SK-N-MC (cell line): ENCODE measurements around the gene TIGD2.

Source experiments
- DNase-seq: peaks from one replicate; pipeline ENCODE4 v3.0.0-alpha.2; 2011; ENCODE audit warnings: low read depth, low spot score
- H3K27ac ChIP-seq: fragments of 200-600 bp; sonication (generic); 2 replicates; pipeline ENCODE4 v1.5.1; 2016; ENCODE audit warnings: mixed run types
- H3K36me3 ChIP-seq: fragments of 200-600 bp; sonication (generic); 2 replicates; pipeline ENCODE4 v1.6.1; 2017; ENCODE audit warnings: antibody characterized with exemption, low read length, mixed read lengths; ENCODE audit not compliant: insufficient read depth
- H3K4me3 ChIP-seq: fragments of 200-600 bp; sonication (generic); 2 replicates; pipeline ENCODE4 v1.5.1; 2016
- H3K9ac ChIP-seq: fragments of 200-600 bp; sonication (generic); 2 replicates; pipeline ENCODE4 v1.8.0; 2017; ENCODE audit warnings: mixed run types, mixed read lengths; ENCODE audit not compliant: insufficient read length
- H3K9me3 ChIP-seq: fragments of 200-600 bp; sonication (generic); 2 replicates; pipeline ENCODE4 v1.6.1; 2017; ENCODE audit warnings: low read depth, mild to moderate bottlenecking, antibody characterized with exemption, low read length, moderate library complexity, mixed read lengths
- EZH2 ChIP-seq: fragments of 200-600 bp; sonication (generic); IDR thresholded peaks from one replicate; pipeline ENCODE4 v1.6.1; 2017; ENCODE audit warnings: antibody characterized with exemption
- FOXP2 ChIP-seq: optimal IDR thresholded peaks from 2 replicates; pipeline ENCODE3; 2011; ENCODE audit warnings: mild to moderate bottlenecking, moderate library complexity; ENCODE audit not compliant: insufficient read depth; ENCODE audit errors: extremely low read length, control extremely low read depth
- POLR2AphosphoS5 ChIP-seq: IDR thresholded peaks from 2 replicates; pipeline ENCODE4 v1.6.1; 2012; ENCODE audit warnings: mild to moderate bottlenecking, low read depth, low read length, borderline replicate concordance

The TIGD2 gene

DNA sequence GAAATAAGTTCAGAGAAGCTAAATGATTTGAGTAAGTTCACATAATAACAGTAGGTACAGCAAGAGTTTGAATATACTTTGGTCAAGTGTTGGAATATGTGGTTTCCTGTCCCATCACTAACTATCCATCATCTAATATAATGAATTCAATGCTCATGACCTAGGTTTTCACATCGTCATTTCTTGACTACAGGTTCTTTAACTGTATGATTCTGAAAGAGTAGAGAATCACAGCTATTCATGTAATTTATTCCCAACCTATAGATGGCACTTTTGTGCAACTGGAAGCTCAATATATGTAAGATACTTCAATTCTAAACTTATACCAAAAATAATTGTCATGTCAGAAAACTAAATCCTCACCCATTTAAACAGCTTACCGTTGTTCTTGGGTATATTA lies 53.1 kb downstream of the TIGD2 start:
- no peak overlapping the region for H3K27ac ChIP-seq
- no peaks in the 10 kb centered on the region for H3K36me3 ChIP-seq
- TF ChIP-seq FOXP2 (no peak), POLR2AphosphoS5 (no peak), EZH2 (no peak)
- no peak overlapping the region for H3K9ac ChIP-seq
- H3K9me3 ChIP-seq, result no peaks in the 10 kb centered on the region
- H3K4me3 ChIP-seq, result no peak overlapping the region
- DNase-seq, result no peak
